Activated T-cell treated with anti-CD3 and anti-CD28 coated beads, Interleukin-2, amount 50 U/mL, for 4 hours (primary cell): Measurements from ENCODE around the gene PAPPA. TPM values are rescaled to one million over a fixed set of nuclear protein-coding genes. Genes with fewer than 3 reads are reported as not detected.

Experiments used
- ATAC-seq, 2 donors: fragments of 200-7000 bp; cut with Tn5 transposase; one replicate each; pipeline ENCODE4 v1.10.0; 2021
- DNase-seq: peaks from one replicate; pipeline ENCODE4 v3.0.0-alpha.2; 2020
- H3K27me3 Mint-ChIP-seq: one replicate; pipeline ENCODE4 v1.8.0; 2021; ENCODE audit warnings: low read depth, mixed read lengths
- H3K36me3 Mint-ChIP-seq: one replicate; pipeline ENCODE4 v1.8.0; 2022; ENCODE audit warnings: mixed read lengths; ENCODE audit not compliant: insufficient read depth
- H3K4me1 Mint-ChIP-seq: one replicate; pipeline ENCODE4 v1.8.0; 2021; ENCODE audit warnings: low read depth, mixed read lengths
- H3K4me3 Mint-ChIP-seq: one replicate; pipeline ENCODE4 v1.8.0; 2021; ENCODE audit warnings: mild to moderate bottlenecking, moderate library complexity, mixed read lengths
- H3K9me3 Mint-ChIP-seq: one replicate; pipeline ENCODE4 v1.8.0; 2021; ENCODE audit warnings: mixed read lengths
- total RNA-seq, 3 donors: library from RNA; stranded (reverse); gene quantifications; one replicate each; pipeline ENCODE4 v1.2.1, GENCODE V29; 2021

PAPPA gene
- total RNA-seq, 3 donors from 2014 or later, result 0.22 to 0.28 TPM; not detected in 1

- DNase-seq (no peak), ATAC-seq (no peak)
- Mint-ChIP-seq H3K27me3 (no peaks in the 10 kb centered on the region), H3K4me3 (no peak overlapping the region), H3K4me1 (no peaks in the 10 kb centered on the region), H3K36me3 (no peaks in the 10 kb centered on the region), H3K9me3 (no peaks in the 10 kb centered on the region)
Measured at GRCh38 chr9:116372081-116372673, 218.6 kb downstream of the PAPPA start.

GRCh38 chr9:116372786-116373185 lies 219.2 kb downstream of the PAPPA start:
- no peaks in the 10 kb centered on the region for H3K27me3 Mint-ChIP-seq
- H3K9me3 Mint-ChIP-seq, result no peaks in the 10 kb centered on the region
- H3K4me1 Mint-ChIP-seq, result no peaks in the 10 kb centered on the region
- ATAC-seq, result no peak
- no peak overlapping the region for H3K4me3 Mint-ChIP-seq
- no peak for DNase-seq
- no peaks in the 10 kb centered on the region for H3K36me3 Mint-ChIP-seq

DNA sequence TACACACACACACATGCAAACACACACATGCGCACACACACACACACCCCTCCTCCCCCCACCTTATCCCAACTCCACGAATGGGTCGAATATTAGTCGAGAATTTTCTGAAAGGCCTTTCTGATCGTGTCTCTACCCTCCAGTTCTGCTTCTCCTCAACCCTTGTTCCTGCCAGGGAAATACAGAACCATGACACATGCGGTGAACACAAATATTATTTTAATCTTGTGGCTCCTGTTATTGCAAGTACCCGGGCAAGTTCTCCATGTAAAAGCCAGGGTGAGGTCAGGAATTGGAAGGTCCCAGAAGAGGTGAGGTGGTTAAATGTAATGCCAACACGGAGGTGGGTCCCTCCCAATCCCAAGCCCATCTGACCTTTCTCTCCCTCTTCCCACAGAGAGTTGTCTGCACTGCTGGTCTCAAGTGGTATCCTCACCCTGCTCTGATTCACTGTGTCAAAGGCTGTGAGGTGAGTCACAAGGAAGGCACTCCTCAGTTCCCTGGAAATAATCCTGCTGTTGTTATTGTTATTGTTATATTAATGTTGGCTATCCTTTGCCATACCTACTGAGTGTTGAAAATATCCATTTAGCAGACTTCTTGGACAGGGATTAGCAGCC lies 223.7 kb downstream of the PAPPA start:
- Mint-ChIP-seq H3K4me3 (no peak overlapping the region), H3K27me3 (no peaks in the 10 kb centered on the region), H3K9me3 (no peaks in the 10 kb centered on the region), H3K36me3 (no peaks in the 10 kb centered on the region), H3K4me1 (no peaks in the 10 kb centered on the region)
- no peak for DNase-seq
- no peak for ATAC-seq

DNA sequence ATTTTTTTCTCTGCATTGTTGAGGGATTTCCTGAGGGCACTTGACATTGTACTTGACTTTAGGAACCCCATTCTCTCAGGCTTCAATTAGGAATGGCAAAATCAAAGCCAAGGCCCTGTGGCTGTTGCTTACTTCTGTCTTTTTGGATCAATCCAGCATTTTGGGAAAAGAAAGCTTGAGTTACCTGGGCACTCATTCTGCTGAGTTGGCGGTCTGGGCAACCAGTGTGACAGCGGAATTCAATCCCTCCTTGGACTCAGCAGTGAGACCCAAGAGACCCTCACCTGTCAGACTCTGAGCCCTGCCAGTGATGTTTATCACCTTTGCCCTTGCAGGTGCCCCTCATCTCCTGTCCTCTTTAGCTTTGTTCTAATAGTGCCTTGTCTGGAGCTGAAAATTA lies 225.3 kb downstream of the PAPPA start:
- DNase-seq, result no peak

GRCh38 chr9:116379821-116380220 lies 226.2 kb downstream of the PAPPA start:
- H3K9me3 Mint-ChIP-seq, result no peaks in the 10 kb centered on the region

More for the DNA sequence above, 225.3 kb downstream of the PAPPA start:
- ATAC-seq, result no peak
- no peaks in the 10 kb centered on the region for H3K27me3 Mint-ChIP-seq
- no peaks in the 10 kb centered on the region for H3K9me3 Mint-ChIP-seq
- no peak overlapping the region for H3K4me3 Mint-ChIP-seq
- no peaks in the 10 kb centered on the region for H3K36me3 Mint-ChIP-seq
- no peaks in the 10 kb centered on the region for H3K4me1 Mint-ChIP-seq

DNA sequence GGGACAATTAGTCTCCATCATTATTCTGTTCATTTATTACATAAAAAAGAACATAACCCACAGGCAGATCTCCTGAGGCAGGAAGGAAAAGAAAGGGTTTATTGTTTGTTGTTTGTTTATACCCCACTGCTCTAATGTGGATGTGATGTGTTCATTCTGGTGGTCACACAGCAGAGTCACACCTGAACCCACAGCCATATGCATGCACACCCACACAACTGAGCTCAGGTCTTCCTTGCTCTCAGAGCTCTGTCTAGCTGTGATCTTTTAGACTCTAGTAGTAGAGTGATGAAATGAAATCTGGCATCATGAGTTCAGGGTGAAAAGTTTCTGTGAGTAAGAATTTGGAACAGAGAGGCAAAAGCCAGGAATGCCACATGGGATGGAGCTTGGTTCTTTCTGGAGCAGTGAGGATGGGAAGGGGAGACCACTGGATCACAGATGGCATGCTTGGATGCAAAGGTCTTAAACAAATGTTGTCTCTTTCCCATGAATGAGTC lies 227.0 kb downstream of the PAPPA start:
- Mint-ChIP-seq H3K36me3 (peaks cover under 1% of the 10 kb centered on the region), H3K4me3 (no peak overlapping the region), H3K27me3 (no peaks in the 10 kb centered on the region), H3K4me1 (no peaks in the 10 kb centered on the region), H3K9me3 (no peaks in the 10 kb centered on the region)
- ATAC-seq (no peak), DNase-seq (no peak)

More at GRCh38 chr9:116379821-116380220, 226.2 kb downstream of the PAPPA start:
- ATAC-seq (no peak), DNase-seq (no peak)
- H3K4me3 Mint-ChIP-seq, result no peak overlapping the region
- no peaks in the 10 kb centered on the region for H3K4me1 Mint-ChIP-seq
- H3K27me3 Mint-ChIP-seq, result no peaks in the 10 kb centered on the region
- H3K36me3 Mint-ChIP-seq, result no peaks in the 10 kb centered on the region

- Mint-ChIP-seq H3K27me3 (no peaks in the 10 kb centered on the region), H3K36me3 (peaks cover 3% of the 10 kb centered on the region), H3K9me3 (no peaks in the 10 kb centered on the region), H3K4me3 (no peak overlapping the region), H3K4me1 (no peaks in the 10 kb centered on the region)
- DNase-seq (no peak), ATAC-seq (no peak)
Measured at GRCh38 chr9:116381350-116381749, 227.8 kb downstream of the PAPPA start.

GRCh38 chr9:116382053-116382452 lies 228.5 kb downstream of the PAPPA start:
- no peak for ATAC-seq
- DNase-seq, result no peak
- Mint-ChIP-seq H3K36me3 (peaks cover 3% of the 10 kb centered on the region), H3K9me3 (no peaks in the 10 kb centered on the region), H3K27me3 (no peaks in the 10 kb centered on the region), H3K4me1 (no peaks in the 10 kb centered on the region), H3K4me3 (no peak overlapping the region)

DNA sequence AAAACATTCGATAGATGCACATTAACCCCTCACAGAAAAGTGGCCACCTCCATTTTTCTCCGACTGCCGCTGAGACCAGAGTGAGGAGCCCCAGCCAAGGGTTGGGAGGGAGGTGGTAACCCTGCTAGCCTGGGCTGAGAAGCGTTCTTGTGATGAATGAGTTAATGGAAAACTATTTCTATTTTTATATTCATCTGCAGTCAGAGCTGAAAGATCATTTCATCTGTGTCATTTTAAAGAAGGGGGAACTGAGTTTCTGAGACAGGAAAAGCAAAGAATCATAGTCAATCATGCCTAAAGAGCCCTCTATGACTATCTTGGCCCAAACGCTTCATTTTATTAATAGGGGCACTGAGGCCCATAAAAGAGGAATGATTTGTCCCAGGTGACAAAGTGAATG lies 229.5 kb downstream of the PAPPA start:
- H3K9me3 Mint-ChIP-seq, result no peaks in the 10 kb centered on the region
- H3K4me1 Mint-ChIP-seq, result no peaks in the 10 kb centered on the region
- H3K27me3 Mint-ChIP-seq, result no peaks in the 10 kb centered on the region
- no peak for ATAC-seq
- peaks cover 3% of the 10 kb centered on the region for H3K36me3 Mint-ChIP-seq
- DNase-seq, result no peak
- no peak overlapping the region for H3K4me3 Mint-ChIP-seq

DNA sequence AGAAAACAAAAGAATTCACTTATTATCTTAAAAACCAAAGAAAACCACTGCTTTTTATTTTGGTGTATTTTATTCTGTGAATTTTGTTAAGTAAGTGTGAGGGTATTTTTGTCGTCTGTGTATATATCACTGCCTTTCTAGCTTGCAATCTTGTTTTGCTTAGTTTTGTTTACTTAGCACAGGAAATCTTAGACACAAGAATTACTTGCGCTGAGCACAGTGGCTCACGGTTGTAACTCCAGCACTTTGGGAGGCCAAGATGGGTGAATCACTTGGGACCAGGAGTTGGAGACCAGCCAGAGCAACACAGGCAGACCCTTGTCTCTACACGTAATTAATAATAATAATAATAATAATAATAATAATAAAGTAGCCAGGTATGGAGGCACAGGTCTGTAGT lies 230.3 kb downstream of the PAPPA start:
- peaks cover 3% of the 10 kb centered on the region for H3K36me3 Mint-ChIP-seq
- H3K4me1 Mint-ChIP-seq, result no peaks in the 10 kb centered on the region
- H3K9me3 Mint-ChIP-seq, result no peaks in the 10 kb centered on the region
- ATAC-seq (no peak), DNase-seq (no peak)
- H3K4me3 Mint-ChIP-seq, result no peak overlapping the region
- no peaks in the 10 kb centered on the region for H3K27me3 Mint-ChIP-seq

DNA sequence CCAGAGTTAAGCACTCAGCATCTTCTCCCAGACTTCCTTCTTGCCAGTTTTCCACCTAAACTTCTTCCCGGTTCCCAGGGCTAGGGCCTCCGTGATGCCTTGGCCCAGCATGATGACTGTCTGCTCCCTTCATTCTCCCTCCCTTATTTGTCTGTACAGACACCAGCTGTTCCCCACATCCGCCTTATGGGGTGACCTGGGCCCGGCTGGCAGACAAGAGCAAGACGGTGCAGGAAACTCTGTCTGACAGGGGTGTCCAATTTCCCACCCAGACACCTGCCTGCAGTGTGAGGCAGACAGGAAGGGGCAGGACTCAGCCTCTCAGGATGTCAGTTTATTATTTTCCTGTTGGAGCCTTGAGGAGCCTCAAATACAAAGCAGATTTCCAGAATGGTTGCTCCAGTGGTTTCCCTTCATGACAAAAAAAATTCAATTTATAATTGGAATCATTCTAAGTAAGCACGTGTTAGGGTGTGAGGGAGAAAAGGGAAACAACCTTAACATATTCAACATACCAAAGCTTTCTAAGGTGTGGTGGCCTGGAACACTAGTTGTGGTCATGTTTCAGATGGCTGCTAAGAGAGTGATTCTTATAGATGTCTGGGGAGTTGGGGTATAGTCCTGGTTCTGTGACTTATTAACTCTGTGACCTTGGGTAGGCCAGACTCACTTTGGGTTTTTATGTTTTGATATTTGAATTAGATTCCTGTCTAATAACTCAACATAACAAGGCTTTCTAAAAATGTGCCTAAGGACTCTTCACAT lies 234.5 kb downstream of the PAPPA start:
- no peak overlapping the region for H3K4me3 Mint-ChIP-seq
- H3K36me3 Mint-ChIP-seq, result peaks cover 3% of the 10 kb centered on the region
- ATAC-seq (no peak), DNase-seq (no peak)
- H3K4me1 Mint-ChIP-seq, result no peaks in the 10 kb centered on the region
- H3K9me3 Mint-ChIP-seq, result no peaks in the 10 kb centered on the region
- no peaks in the 10 kb centered on the region for H3K27me3 Mint-ChIP-seq

GRCh38 chr9:116389541-116390302 lies 236.1 kb downstream of the PAPPA start:
- no peaks in the 10 kb centered on the region for H3K27me3 Mint-ChIP-seq
- H3K9me3 Mint-ChIP-seq, result peaks cover 2% of the 10 kb centered on the region
- peaks cover 8% of the 10 kb centered on the region for H3K36me3 Mint-ChIP-seq
- no peak for DNase-seq
- no peaks in the 10 kb centered on the region for H3K4me1 Mint-ChIP-seq
- H3K4me3 Mint-ChIP-seq, result no peak overlapping the region
- no peak for ATAC-seq

GRCh38 chr9:116390303-116391228 lies 237.0 kb downstream of the PAPPA start:
- Mint-ChIP-seq H3K36me3 (peaks cover 8% of the 10 kb centered on the region), H3K4me3 (no peak overlapping the region), H3K27me3 (no peaks in the 10 kb centered on the region), H3K9me3 (peaks cover 3% of the 10 kb centered on the region), H3K4me1 (no peaks in the 10 kb centered on the region)
- ATAC-seq (no peak), DNase-seq (no peak)
